ENCODE measurements around the gene LAMP5.

LAMP5 gene

GRCh38 chr20:9500121-9500520 lies 14.3 kb upstream of the LAMP5 start:
- no peak for DNase-seq (ENCODE audit: low read depth)

- DNase-seq (ENCODE audit: low read depth) = no peak
Measured at GRCh38 chr20:9501473-9501872, 12.9 kb upstream of the LAMP5 start.

- no peak for DNase-seq (ENCODE audit: low read depth)
Measured at GRCh38 chr20:9503526-9504245, 10.7 kb upstream of the LAMP5 start.

GRCh38 chr20:9506280-9506821 lies 8.0 kb upstream of the LAMP5 start:
- DNase-seq (ENCODE audit: low read depth) = no peak

- DNase-seq (ENCODE audit: low read depth) = no peak
Measured at GRCh38 chr20:9506964-9507369, 7.4 kb upstream of the LAMP5 start.

GRCh38 chr20:9507544-9508239 lies 6.7 kb upstream of the LAMP5 start:
- DNase-seq (ENCODE audit: low read depth) = no peak

- DNase-seq (ENCODE audit: low read depth) = no peak
Measured at GRCh38 chr20:9508240-9508661, 6.1 kb upstream of the LAMP5 start.

- no peak for DNase-seq (ENCODE audit: low read depth)
Measured at GRCh38 chr20:9508696-9509178, 5.7 kb upstream of the LAMP5 start.

GRCh38 chr20:9509246-9509645 lies 5.1 kb upstream of the LAMP5 start:
- no peak for DNase-seq (ENCODE audit: low read depth)

- no peak for DNase-seq (ENCODE audit: low read depth)
Measured at GRCh38 chr20:9510911-9511310, 3.5 kb upstream of the LAMP5 start.

GRCh38 chr20:9514072-9514460 lies 324 bp upstream of the LAMP5 start:
- no peak for DNase-seq (ENCODE audit: low read depth)

GRCh38 chr20:9515214-9515585 lies 810 bp downstream of the LAMP5 start:
- no peak for DNase-seq (ENCODE audit: low read depth)

- no peak for DNase-seq (ENCODE audit: low read depth)
Measured at GRCh38 chr20:9515741-9516233, 1.4 kb downstream of the LAMP5 start.

- DNase-seq (ENCODE audit: low read depth) = no peak
Measured at GRCh38 chr20:9516234-9516871, 2.0 kb downstream of the LAMP5 start.

- no peak for DNase-seq (ENCODE audit: low read depth)
Measured at GRCh38 chr20:9517297-9518162, 3.1 kb downstream of the LAMP5 start.

GRCh38 chr20:9518576-9519175 lies 4.3 kb downstream of the LAMP5 start:
- no peak for DNase-seq (ENCODE audit: low read depth)

GRCh38 chr20:9520086-9520485 lies 5.7 kb downstream of the LAMP5 start:
- no peak for DNase-seq (ENCODE audit: low read depth)

GRCh38 chr20:9523636-9524035 lies 9.2 kb downstream of the LAMP5 start:
- no peak for DNase-seq (ENCODE audit: low read depth)

GRCh38 chr20:9531581-9531980 lies 17.2 kb downstream of the LAMP5 start:
- DNase-seq (ENCODE audit: low read depth) = no peak

- no peak for DNase-seq (ENCODE audit: low read depth)
Measured at GRCh38 chr20:9532069-9532838, 17.9 kb downstream of the LAMP5 start.

- no peak for DNase-seq (ENCODE audit: low read depth)
Measured at GRCh38 chr20:9534025-9534424, 19.6 kb downstream of the LAMP5 start.
